NCI-H446 (cell line): Measurements from ENCODE around the gene MTCL1.

ENCODE experiments used
- DNase-seq, 2 experiments: peaks; one replicate each; lab custom pipeline; 2025; lab: John Stamatoyannopoulos, UW

Gene MTCL1

DNA sequence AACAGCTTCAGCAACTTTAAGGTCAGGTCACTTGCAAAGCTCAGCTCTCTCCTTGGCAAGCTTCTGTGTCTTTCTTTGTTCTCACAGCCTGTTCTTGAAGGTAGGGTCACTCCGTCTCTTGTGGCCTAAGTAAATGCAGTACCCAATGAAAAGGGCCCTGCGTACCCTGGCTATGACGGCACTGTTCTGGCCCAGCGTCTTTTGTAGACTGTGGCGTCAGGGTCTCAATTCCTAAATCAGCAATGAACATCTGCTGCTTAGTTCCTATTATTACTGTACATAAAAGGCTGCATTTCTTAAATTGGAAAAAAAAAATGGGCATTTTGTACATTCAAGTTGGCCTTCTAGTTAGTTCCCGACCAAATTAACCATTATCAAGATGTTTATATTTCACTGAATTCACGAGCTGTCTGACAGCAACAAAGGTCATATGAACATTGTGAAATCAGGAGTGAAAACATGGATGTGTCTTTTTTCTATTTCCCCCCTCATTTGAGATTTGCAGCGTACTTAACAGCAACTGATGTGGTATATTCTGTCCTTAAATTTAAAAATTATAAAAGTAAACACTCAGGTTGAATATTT lies 17.0 kb upstream of the MTCL1 start:
- no peak for DNase-seq

DNA sequence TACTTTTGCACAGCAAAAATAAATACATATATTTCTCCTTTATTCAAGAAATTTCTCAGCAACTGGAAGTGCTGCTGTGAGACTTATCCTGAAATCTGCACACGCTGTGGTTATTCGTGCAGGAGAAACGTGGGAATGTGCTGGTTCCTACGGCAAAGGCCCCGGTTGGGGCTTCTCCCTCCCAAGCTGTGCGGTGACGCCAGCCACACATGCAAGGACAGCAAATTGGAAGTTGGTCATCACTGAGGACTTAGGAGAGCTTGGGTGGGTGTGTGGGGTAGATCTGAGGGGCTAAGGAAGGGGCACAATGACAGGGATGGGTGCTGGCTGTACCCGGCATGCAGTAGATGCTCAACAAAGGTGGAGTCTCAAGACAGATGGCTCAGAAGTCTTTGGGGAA lies 16.5 kb upstream of the MTCL1 start:
- DNase-seq: no peak

DNA sequence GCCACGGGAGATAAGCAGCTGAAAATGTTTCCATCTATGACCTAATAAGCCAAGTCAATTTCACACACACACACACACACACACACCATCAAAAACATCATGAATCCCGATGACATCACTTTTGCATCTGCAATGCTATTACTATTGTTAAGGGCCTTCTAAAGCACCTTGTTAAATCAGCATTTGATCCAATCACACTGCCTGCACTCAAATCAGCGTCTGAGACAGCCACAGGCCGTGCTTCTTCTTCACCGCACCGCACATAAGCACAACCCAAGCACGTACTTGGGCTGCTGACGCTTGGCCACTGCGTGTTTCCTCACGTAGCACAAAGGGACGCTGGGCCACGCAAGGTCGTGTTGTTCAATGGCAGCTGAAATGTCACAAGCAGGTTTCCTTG lies 15.8 kb upstream of the MTCL1 start:
- no peak for DNase-seq

DNA sequence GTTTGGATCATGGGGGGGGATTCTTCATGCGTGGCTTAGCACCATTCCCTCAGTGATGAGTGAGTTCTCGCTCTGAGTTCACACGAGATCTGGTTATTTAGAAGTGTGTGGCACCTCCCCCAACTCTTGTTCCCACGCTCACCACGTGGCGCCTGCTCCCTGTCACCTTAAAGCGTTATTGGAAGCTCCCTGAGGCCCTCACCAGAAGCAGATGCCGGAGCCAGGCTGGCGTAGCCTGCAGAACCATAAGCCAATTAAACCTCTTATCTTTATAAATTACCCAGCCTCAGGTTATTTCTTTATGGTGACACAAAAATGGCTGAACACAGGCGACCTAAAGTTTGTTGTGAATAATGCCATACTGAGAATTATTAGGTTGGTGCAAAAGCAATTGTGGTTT lies 10.5 kb upstream of the MTCL1 start:
- DNase-seq: no peak

DNA sequence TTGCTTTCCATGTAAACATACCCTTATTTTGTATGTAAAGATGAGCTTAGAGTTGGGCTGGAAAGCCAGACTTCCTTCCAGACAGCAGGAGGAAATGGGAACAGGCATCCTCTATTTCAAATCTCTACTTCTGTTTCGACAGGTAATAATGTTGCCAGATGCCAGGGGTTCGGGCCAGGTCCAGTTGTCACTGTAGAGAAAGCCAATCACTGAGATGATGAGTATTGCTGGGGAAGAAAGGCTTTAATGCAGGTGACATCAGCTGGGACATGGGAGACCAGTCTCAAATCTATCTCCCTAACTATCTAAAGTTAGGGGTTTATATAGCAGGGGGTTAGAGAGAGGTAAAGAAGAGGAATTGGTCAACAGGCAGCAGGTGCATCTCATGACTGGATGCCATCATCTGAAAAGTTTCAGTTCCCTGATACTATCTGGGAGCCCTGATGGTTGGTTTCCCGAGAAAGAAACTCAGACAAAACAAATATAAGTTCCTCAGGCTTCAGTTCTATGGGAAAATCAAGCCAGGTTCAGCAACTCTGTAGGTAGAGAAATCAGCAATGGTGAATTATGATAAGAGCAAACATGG lies 9.3 kb upstream of the MTCL1 start:
- no peak for DNase-seq

DNA sequence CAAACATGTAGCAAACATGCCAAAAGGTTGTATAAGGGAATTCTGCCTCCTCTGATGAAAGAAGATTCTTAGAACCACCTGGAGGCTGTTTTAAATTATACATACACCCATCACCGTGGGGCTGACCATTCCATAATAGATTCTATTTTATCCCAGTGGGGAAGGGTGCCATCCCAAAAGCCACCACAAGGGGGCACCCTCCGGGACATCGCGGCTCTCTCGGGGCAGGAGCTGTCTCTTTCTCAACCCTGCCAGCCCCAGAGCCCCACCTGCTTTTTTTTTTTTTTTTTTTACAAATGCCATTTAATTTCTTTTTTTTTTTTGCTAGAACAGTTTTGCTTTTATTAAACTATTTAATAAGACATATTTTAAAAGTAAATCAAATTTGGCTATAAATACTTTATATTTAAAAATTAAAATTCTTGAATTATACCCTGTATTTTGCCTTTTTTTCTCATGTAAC lies 8.6 kb upstream of the MTCL1 start:
- DNase-seq: peak; percentile 18 to 74

DNA sequence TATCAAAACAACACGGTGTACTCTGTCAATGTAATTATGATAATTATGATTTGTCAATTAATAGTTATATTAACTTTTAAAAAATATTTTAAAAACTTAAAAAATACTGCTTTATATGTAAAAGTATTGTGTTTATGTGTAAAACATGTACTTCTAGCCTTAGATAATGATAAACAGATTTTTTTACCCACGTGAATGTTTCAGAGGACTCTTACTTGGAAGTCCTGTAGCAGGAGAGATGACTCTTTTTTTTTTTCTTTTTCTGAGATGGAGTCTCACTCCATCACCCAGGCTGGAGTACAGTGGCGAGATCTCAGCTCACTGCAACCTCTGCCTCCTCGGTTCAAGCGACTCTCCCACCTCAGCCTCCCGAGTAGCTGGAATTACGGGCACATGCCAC lies 6.2 kb upstream of the MTCL1 start:
- DNase-seq: no peak

DNA sequence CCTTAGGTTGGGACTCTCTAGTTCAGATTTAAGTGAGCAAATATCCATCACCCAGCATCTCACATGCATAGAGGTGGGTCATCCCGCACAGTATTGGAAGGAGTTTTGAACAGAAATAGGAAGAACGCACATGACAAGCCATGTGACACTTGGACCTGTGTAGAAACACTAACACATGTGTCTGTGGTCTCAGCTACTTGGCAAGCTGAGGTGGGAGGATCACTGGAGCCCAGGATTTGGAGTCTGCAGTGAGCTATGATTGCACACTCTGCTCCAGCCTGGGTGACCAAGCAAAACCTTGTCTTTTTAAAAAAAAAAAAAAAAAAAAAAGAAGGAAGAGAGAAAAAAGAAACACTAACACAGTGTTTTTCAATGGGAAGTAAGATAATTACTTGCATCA lies 5.4 kb upstream of the MTCL1 start:
- no peak for DNase-seq

DNA sequence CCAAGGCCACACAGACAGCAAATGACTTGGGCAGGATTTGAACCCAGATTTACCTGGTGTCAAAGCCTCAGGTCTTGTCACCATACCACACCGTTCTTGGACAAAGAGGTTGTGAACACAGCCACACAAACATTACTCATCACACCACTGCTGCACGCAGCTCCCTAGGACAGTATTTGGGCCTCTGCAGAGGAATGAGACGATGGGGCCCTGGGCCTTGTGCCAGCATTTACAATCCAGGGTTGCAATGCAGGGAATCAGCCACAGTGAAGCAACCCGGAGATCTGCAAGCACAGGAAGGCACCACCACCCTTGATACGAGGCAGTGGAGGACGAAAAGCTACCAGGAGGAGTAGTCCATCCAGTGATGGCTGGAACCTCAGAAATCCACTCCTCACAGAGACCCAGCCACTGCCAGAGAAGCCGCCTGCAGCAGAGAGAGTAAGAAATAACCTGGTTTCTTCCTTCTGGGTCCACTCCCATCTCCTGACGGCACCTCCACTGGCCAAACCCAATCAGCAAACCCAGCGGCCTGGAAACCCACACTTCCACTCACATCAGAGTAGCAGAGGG lies 3.7 kb upstream of the MTCL1 start:
- DNase-seq: peak in 1 of 2 experiments; percentile 58

DNA sequence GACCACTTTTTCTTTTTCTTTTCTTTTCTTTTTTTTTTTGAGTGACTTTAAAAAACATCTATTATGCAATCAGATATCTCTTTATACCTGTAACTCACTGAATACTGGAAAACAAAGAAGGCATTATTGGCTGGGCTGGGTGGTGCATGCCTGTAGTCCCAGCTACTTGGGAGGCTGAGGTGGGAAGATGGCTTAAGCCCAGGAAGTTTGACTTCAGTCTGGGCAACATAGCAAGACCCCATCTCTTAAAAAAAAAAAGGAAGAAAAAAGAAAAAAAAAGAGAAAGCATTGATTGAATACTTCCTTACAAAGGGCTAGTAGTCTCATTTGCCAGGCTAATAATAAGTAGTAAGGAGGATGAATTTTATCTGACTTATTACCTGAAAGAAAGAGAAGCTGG lies 2.7 kb upstream of the MTCL1 start:
- DNase-seq: no peak

DNA sequence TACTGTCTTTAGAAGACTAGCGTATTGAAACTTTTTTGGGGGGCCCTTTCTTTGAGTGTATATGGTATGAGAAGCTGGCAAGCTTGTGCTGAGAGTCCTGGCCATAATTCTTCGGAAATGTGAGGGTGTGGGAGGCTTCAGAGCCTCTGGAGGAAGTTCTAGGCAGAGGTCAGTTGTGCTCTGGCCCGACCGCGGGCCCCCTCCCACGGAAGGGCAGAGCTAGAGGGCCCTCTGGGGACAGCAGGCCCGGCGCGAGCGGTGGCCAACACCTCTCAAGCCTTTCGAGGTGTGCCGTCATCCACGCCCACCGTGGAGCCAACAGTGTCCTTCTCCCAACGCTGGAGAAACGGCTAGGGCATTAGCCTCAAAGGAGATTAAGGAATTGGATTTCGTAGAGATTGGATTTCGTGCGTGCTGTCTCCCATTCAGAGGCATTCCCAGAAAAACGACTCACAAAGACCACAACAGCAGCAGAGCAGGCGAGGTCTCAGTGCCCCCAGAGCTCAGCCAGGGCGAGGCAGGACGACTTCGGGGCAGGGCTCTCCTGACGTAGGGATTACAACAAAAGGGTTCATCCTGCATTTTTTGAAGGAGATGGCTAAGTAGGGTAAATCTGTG lies 2.2 kb upstream of the MTCL1 start:
- DNase-seq: no peak

DNA sequence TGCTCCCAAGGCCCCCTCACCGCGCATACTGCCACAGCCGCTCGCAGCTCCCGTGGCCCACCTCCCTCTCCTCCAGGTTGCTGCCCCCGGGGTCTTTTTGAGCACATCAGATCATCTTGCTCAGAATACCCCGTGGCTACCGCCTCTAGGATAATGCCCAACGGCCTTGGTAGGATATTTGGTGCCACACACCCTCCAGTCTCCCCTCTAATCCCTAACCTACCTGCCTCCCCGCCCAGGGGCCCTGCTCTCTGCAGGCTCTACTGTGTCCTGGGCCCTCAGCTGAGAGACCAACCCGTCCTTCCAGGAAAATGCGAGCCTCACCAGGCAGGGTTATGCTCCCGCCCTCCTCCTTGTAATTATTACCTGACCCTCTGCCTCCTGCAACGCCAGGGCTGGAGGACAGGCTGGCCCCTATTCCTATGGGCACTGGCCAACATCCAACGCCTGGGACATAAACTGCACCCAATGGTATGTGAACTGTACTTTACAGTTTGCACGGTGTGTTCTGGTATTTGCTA lies 1.5 kb upstream of the MTCL1 start:
- no peak for DNase-seq

DNA sequence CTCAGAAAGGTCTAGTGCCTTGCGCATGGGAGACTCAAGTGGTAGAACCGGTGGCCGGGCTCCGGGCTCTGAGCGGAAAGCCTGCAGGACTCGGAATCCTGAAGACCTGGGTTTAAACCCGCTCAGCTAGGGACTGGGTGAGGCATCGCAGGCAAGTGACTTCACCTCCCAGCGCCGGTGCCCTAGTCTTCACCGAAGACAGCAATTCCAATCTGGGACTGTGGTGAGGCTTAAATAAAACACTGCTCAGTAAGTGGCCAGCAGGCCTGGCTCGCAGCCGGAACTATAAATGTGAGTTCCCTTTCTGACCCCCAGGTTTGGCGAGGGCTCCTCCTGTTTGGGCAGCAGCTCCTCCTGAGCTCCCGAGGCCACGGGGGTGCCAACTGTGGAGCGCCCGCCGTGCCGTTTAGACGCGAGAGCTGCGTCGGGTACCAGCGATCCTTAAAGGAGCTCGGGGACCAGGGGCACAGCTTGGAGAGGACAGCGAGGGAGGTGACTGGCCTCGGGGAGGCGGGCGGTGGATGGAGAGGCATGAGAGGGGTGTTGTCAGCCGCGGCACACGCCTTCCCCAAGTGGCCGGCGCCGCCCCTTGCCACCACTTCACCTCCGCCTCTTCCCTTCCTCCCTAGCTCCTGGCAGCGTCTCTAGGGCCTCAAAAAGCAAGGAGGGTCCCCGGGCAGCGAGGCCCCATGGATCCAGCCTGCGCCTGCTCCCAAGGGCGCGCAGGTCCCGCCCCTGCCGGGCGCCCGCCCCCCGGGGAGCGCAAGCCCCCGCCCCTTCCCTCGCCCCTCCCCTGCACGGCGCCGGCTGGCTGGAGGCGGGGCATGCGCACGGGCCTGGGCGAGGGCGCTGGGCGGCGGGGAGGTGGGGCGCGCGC lies 757 bp upstream of the MTCL1 start:
- DNase-seq: peak; percentile 73 to 85

DNA sequence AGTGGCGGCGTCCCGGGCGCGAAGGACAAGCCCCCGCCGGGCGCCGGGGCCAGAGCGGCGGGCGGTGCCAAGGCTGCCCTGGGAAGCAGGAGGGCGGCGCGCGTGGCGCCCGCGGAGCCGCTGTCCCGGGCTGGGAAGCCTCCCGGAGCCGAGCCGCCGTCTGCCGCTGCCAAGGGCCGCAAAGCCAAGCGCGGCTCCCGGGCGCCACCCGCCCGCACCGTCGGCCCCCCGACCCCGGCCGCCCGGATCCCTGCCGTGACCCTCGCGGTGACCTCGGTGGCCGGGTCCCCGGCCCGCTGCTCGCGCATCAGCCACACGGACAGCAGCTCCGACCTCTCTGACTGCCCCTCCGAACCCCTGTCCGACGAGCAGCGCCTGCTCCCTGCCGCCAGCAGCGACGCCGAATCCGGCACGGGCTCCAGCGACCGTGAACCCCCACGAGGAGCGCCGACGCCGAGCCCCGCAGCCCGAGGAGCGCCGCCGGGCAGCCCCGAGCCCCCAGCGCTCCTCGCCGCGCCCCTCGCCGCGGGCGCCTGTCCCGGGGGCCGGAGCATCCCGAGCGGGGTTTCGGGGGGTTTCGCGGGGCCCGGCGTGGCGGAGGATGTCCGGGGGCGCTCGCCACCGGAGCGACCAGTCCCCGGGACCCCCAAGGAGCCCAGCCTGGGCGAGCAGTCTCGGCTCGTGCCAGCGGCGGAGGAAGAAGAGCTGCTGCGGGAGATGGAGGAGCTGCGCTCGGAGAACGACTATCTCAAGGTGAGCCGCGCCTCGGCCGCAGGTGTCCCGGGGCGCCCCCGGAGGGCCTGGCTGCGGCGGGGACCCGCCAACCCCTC lies 820 bp downstream of the MTCL1 start:
- no peak for DNase-seq

DNA sequence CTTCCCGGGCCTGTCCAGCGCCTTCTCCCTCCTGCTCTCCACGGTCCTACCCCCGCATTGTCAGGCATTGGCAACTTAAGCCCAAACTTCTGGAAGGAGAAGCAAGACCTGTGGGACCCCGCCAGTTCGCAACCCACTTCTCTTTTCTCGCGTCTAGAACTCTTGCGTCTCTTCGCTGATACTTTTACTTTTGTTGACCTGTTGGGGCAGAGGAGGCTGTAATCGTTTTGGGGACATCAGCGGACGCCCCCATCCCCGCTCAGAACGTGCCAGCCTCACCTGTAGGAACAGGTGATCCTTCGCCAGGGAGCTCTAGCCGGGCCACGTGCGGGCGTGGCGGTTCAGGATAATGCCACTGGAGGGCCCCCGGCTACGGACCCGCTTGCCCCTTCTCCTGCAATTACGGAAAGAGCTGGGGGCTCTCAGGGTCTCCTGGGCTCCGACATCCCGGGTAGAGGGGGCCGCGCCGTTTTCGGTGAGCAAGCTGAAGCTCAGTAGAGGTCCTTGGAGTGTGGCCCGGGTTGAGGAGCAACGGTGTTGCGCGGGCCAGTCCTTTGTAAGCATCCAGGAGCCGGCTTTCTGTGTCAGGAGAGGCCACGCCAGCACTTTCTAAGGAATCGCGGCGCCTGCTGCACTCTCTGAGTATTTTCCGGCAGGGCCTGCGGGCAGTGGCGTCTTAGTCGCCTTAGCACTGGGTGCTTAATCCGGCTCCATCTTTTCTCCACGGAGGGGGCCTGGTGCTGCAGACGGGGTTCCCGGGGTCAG lies 1.6 kb downstream of the MTCL1 start:
- DNase-seq: peak; percentile 73

DNA sequence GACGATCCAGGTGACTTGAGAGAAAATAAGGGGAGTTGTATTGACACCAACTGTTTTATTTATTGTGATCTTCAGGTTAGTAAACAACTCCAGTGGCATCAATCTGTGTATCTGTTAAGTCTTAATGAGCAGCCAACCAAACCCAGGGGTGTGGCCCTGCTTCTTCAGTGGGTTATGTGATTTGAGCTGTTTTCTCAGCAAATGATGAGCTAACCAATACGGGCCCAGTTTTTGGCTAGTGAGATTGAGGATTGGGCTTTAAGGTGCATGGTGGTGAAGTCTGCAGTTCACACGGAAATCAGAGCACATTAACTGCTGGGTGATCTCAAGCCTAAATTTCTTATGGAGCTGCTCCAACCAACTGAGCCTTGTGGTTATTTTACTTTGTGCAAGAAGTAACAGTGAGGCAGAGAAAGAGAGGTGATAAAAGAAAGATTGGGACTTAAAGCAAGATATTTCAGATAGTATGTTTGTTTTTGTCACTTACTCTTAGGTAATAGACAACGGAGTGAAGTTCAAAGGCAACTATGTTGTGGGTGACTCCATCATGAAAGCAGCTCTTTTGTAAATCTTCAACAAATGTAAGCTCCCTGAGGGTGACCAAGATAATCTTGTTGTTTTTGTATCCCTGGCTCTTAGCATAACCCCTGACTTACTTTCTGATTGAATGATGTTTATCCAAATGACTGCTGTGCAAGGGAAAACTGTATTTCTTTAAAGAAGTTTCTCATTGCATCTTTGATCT lies 2.4 kb downstream of the MTCL1 start:
- DNase-seq: peak; percentile 73

DNA sequence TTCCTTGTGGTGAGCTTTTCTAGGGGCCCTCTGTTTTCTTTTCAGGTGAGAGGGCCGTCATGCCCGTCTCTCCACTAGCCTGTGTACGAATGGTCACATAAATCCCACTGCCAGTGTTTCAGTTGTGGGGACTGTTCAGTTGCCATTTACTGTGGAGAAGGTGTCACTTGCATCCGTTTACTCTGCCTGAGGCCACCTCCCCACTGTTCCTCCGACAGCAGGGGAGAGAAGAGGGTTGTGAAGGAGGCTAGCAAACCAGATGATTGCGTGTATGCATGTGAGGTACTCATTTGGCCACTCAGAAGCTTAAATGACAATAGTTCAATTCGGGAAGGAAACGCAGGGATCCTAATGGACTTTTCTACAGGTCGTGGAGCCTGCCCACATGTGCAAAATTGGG lies 3.3 kb downstream of the MTCL1 start:
- no peak for DNase-seq

DNA sequence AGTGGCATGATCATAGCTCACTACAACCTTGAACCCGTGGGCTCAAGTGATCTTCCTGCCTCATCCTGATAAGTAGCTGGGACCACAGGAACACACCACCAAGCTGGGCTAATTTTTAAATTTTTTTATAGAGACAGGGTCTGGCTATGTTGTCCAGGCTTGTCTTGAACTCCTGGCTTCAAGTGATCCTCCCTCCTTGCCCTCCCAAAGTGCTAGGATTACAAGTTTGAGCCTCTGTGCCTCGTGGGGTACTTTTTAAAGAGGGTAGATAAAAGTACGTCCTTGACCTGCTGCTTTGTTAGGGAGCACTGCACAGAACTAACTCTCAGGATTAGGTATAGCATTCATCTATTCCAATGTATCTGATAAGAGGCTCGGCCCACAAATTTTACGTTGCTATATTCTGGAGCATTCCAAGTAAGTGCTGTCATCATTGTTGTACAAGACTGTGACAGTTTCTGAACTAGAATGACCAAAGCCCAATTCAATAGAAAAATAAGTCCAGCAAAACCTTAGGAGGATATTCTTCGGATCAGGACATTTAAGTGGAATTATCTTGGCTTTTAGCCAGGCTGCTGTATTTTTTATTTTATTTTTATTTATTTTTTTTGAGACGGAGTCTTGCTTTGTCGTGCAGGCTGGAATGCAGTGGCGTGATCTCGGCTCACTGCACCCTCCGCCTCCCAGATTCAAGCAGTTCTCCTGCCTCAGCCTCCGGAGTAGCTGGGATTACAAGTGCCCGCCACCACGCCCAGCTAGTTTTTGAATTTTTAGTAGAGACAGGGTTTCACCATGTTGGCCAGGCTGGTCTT lies 4.1 kb downstream of the MTCL1 start:
- no peak for DNase-seq

DNA sequence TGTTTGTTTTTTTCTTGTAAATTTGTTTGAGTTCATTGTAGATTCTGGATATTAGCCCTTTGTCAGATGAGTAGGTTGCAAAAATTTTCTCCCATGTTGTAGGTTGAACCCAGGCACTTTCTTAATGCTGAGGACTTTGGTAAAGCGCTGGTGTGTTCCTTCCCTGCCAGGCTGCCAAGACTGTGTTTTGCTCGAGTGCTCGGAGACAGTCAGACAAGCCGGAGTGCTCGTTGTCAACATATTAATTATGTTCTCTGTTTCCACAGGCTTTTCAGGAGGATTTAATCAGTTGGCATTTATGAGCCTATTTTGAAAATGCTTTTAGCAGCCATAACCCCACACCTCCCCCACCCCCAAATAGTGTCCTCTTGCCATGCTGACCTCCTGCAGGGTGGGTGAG lies 6.4 kb downstream of the MTCL1 start:
- peak; percentile 14 to 40 for DNase-seq
